NCI-H345 treated with DMSO at 0.1 percent for 48 hours (cell line): ENCODE measurements around the gene PDCD2.
"Not testable (repeated sequence)": the region's sequence is repeated elsewhere in the genome, so short reads cannot be mapped to it uniquely, and the experiment has no call there.

Experiments used
- DNase-seq: peaks from one replicate; lab custom pipeline; 2025; ENCODE audit not compliant: unreplicated experiment; lab: John Stamatoyannopoulos, UW

The PDCD2 gene

GRCh38 chr6:170584181-170584953 lies at the start of gene PDCD2:
TSS of gene PDCD2 (minus strand) at chr6:170584637. CDS start at chr6:170584581, 56 bp downstream.
- peak; percentile 84 for DNase-seq

GRCh38 chr6:170616020-170616554 lies 31.6 kb upstream of the PDCD2 start:
- not testable (repeated sequence) for DNase-seq

- DNase-seq = not testable (repeated sequence)
Measured at GRCh38 chr6:170612256-170612804, 27.9 kb upstream of the PDCD2 start.

- DNase-seq = not testable (repeated sequence)
Measured at GRCh38 chr6:170609225-170609624, 24.8 kb upstream of the PDCD2 start.

GRCh38 chr6:170605574-170606259 lies 21.3 kb upstream of the PDCD2 start:
- no peak for DNase-seq

GRCh38 chr6:170597278-170597677 lies 12.8 kb upstream of the PDCD2 start:
- DNase-seq = no peak

GRCh38 chr6:170596426-170596825 lies 12.0 kb upstream of the PDCD2 start:
- DNase-seq = no peak

- DNase-seq = no peak
Measured at GRCh38 chr6:170590725-170591124, 6.3 kb upstream of the PDCD2 start.

GRCh38 chr6:170584954-170585498 lies 589 bp upstream of the PDCD2 start:
- DNase-seq = peak; percentile 46

GRCh38 chr6:170583756-170584180 lies 669 bp downstream of the PDCD2 start:
- DNase-seq = no peak

- DNase-seq = no peak
Measured at GRCh38 chr6:170578909-170579308, 5.5 kb downstream of the PDCD2 start.

- no peak for DNase-seq
Measured at GRCh38 chr6:170575250-170575649, 9.2 kb downstream of the PDCD2 start.

GRCh38 chr6:170572704-170573466 lies 11.6 kb downstream of the PDCD2 start:
- no peak for DNase-seq

- no peak for DNase-seq
Measured at GRCh38 chr6:170564936-170565530, 19.4 kb downstream of the PDCD2 start.

- no peak for DNase-seq
Measured at GRCh38 chr6:170561555-170561954, 22.9 kb downstream of the PDCD2 start.

- DNase-seq = no peak
Measured at GRCh38 chr6:170555305-170555704, 29.1 kb downstream of the PDCD2 start.

- DNase-seq = no peak
Measured at GRCh38 chr6:170554796-170555137, 29.7 kb downstream of the PDCD2 start.

GRCh38 chr6:170554013-170554795 lies 30.2 kb downstream of the PDCD2 start, which contains the start of gene TBP:
TSS of gene TBP (plus strand) at chr6:170554369. CDS start at chr6:170557030, 2,661 bp downstream.
- peak; percentile 96 for DNase-seq

- DNase-seq = peak; percentile 79
Measured at GRCh38 chr6:170553534-170554012, 30.9 kb downstream of the PDCD2 start.
